ENCODE results near the gene MSH4. TPM values are rescaled to one million over a fixed set of nuclear protein-coding genes. Genes with fewer than 3 reads are reported as not detected.

The MSH4 gene
- total and polyA plus RNA-seq, 5 experiments from 2014 or later: 0.86 to 1.0 TPM; not detected in 3

GRCh38 chr1:75785320-75785982 is 11.2 kb upstream of the MSH4 start:
- peak in 1 of 2 donors; percentile 8 for ATAC-seq
- POLR2A ChIA-PET: interaction anchor here (0.6 to 1.2 kb wide), 4 partner anchors 10 to 1994 kb away, joined by 3 to 8 read pairs (median 4); partner anchors contain the start of gene MIGA1
- Mint-ChIP-seq H3K9me3 (peaks cover 0 to 5% (median 0%) of the 10 kb centered on the region in 9 donors), H3K36me3 (peaks cover 0 to 30% (median 3%) of the 10 kb centered on the region in 3 donors), H3K27ac (peak overlapping the region; percentile 87 to 99 (median 98)), H3K4me3 (peak overlapping the region; percentile 95 to 100 (median 98)), H3K27me3 (peaks cover 0 to 5% (median 0%) of the 10 kb centered on the region in 5 donors), H3K4me1 (peaks cover 16 to 54% (median 50%) of the 10 kb centered on the region in 4 donors)
- DNase-seq: no peak

GRCh38 chr1:75785983-75786853 is 10.5 kb upstream of the MSH4 start, which contains the start of gene RABGGTB:
TSS of gene RABGGTB (plus strand) at chr1:75786256. CDS start at chr1:75786272, 16 bp downstream.
- Mint-ChIP-seq H3K27ac (peak within 1 kb of the TSS; percentile 87 to 99 (median 98)), H3K9me3 (no peaks in the 10 kb centered on the region), H3K4me3 (peak within 1 kb of the TSS; percentile 95 to 100 (median 98))

GRCh38 chr1:75786901-75787493 is 9.7 kb upstream of the MSH4 start:
- Mint-ChIP-seq H3K36me3 (peaks cover 5 to 45% (median 12%) of the 10 kb centered on the region in 3 donors), H3K27me3 (no peaks in the 10 kb centered on the region), H3K27ac (peak overlapping the region; percentile 87 to 99 (median 98)), H3K4me1 (peaks cover 25 to 69% (median 63%) of the 10 kb centered on the region in 4 donors), H3K4me3 (peak overlapping the region; percentile 95 to 100 (median 98)), H3K9me3 (no peaks in the 10 kb centered on the region)
- ATAC-seq (no peak), DNase-seq (no peak)
- POLR2A ChIA-PET: interaction anchor here (0.9 to 1.0 kb wide), 3 partner anchors 9 to 1896 kb away, joined by 3 to 5 read pairs (median 3); no protein-coding TSS in a partner anchor

More at GRCh38 chr1:75785983-75786853, 10.5 kb upstream of the MSH4 start, which contains the start of gene RABGGTB:
- POLR2A ChIA-PET: interaction anchor here (0.6 to 1.2 kb wide), 7 partner anchors 9 to 1993 kb away, joined by 3 to 8 read pairs (median 3); partner anchors contain the start of gene MIGA1
- H3K36me3 Mint-ChIP-seq: peaks cover 0 to 37% (median 7%) of the 10 kb centered on the region in 3 donors
- peaks cover 20 to 62% (median 58%) of the 10 kb centered on the region in 4 donors for H3K4me1 Mint-ChIP-seq
- ATAC-seq (peak; percentile 91 to 96), DNase-seq (peak; percentile 81 to 95 (median 94))
- H3K27me3 Mint-ChIP-seq: peaks cover 0 to 3% (median 0%) of the 10 kb centered on the region in 5 donors

GRCh38 chr1:75787524-75787923 is 9.2 kb upstream of the MSH4 start:
- H3K27ac Mint-ChIP-seq: peak overlapping the region; percentile 81 to 99 (median 98)
- peaks cover 5 to 50% (median 12%) of the 10 kb centered on the region in 3 donors for H3K36me3 Mint-ChIP-seq
- ATAC-seq (no peak), DNase-seq (peak in 2 of 10 donors; percentile 18 to 21)
- no peaks in the 10 kb centered on the region for H3K9me3 Mint-ChIP-seq
- POLR2A ChIA-PET: interaction anchor here (0.9 kb wide), 1 partner anchor 8 kb away, joined by 3 read pairs; no protein-coding TSS in a partner anchor
- H3K4me1 Mint-ChIP-seq: peaks cover 27 to 74% (median 65%) of the 10 kb centered on the region in 4 donors
- no peaks in the 10 kb centered on the region for H3K27me3 Mint-ChIP-seq
- H3K4me3 Mint-ChIP-seq: peak overlapping the region; percentile 95 to 100 (median 98)

- peak overlapping the region; percentile 24 to 100 (median 72) for H3K4me3 Mint-ChIP-seq
- POLR2A ChIA-PET: no interaction called here
- no peak for ATAC-seq
- peaks cover 30 to 77% (median 69%) of the 10 kb centered on the region in 4 donors for H3K4me1 Mint-ChIP-seq
- H3K27me3 Mint-ChIP-seq: no peaks in the 10 kb centered on the region
- DNase-seq: no peak
- peaks cover 5 to 74% (median 14%) of the 10 kb centered on the region in 3 donors for H3K36me3 Mint-ChIP-seq
- no peaks in the 10 kb centered on the region for H3K9me3 Mint-ChIP-seq
- peak overlapping the region; percentile 34 to 92 (median 80) for H3K27ac Mint-ChIP-seq
Observed at GRCh38 chr1:75789988-75790387, 6.7 kb upstream of the MSH4 start.

- peaks cover 27 to 70% (median 62%) of the 10 kb centered on the region in 4 donors for H3K4me1 Mint-ChIP-seq
- no peak for DNase-seq
- no peak for ATAC-seq
- H3K9me3 Mint-ChIP-seq: no peaks in the 10 kb centered on the region
- POLR2A ChIA-PET: no interaction called here
- peak overlapping the region in 9 of 10 donors; percentile 23 to 98 (median 37) for H3K4me3 Mint-ChIP-seq
- H3K36me3 Mint-ChIP-seq: peaks cover 5 to 84% (median 19%) of the 10 kb centered on the region in 3 donors
- no peaks in the 10 kb centered on the region for H3K27me3 Mint-ChIP-seq
- H3K27ac Mint-ChIP-seq: peak overlapping the region; percentile 41 to 92 (median 82)
Observed at GRCh38 chr1:75791022-75791421, 5.7 kb upstream of the MSH4 start.

GRCh38 chr1:75792091-75792490 is 4.6 kb upstream of the MSH4 start:
- Mint-ChIP-seq H3K9me3 (no peaks in the 10 kb centered on the region), H3K27ac (peak overlapping the region in 3 of 10 donors; percentile 34 to 91 (median 87)), H3K4me3 (no peak overlapping the region), H3K4me1 (peaks cover 27 to 64% (median 54%) of the 10 kb centered on the region in 4 donors), H3K27me3 (no peaks in the 10 kb centered on the region), H3K36me3 (peaks cover 9 to 93% (median 22%) of the 10 kb centered on the region in 3 donors)
- POLR2A ChIA-PET: no interaction called here
- DNase-seq (no peak), ATAC-seq (no peak)

- H3K27ac Mint-ChIP-seq: no peak overlapping the region
- POLR2A ChIA-PET: no interaction called here
- no peak overlapping the region for H3K4me3 Mint-ChIP-seq
- no peak for ATAC-seq
- H3K36me3 Mint-ChIP-seq: peaks cover 9 to 95% (median 36%) of the 10 kb centered on the region in 3 donors
- H3K9me3 Mint-ChIP-seq: no peaks in the 10 kb centered on the region
- H3K27me3 Mint-ChIP-seq: no peaks in the 10 kb centered on the region
- H3K4me1 Mint-ChIP-seq: peaks cover 18 to 41% (median 33%) of the 10 kb centered on the region in 4 donors
- DNase-seq: no peak
Observed at GRCh38 chr1:75794382-75794781, 2.3 kb upstream of the MSH4 start.

GRCh38 chr1:75795703-75796193 is 934 bp upstream of the MSH4 start:
- H3K36me3 Mint-ChIP-seq: peaks cover 9 to 82% (median 31%) of the 10 kb centered on the region in 3 donors
- peak in 1 of 2 donors; percentile 17 for ATAC-seq
- peak overlapping the region in 2 of 10 donors; percentile 1 to 21 for H3K27ac Mint-ChIP-seq

GRCh38 chr1:75797273-75797588 is 549 bp downstream of the MSH4 start:
- Mint-ChIP-seq H3K27me3 (no peaks in the 10 kb centered on the region), H3K27ac (peak overlapping the region in 1 of 10 donors; percentile 68), H3K36me3 (peaks cover 4 to 67% (median 24%) of the 10 kb centered on the region in 3 donors), H3K4me1 (peaks cover 9 to 14% (median 11%) of the 10 kb centered on the region in 4 donors), H3K4me3 (peak overlapping the region in 1 of 10 donors; percentile 20), H3K9me3 (no peaks in the 10 kb centered on the region)
- no peak for ATAC-seq
- no peak for DNase-seq
- POLR2A ChIA-PET: no interaction called here

More at GRCh38 chr1:75795703-75796193, 934 bp upstream of the MSH4 start:
- Mint-ChIP-seq H3K27me3 (no peaks in the 10 kb centered on the region), H3K4me1 (peaks cover 16 to 28% (median 21%) of the 10 kb centered on the region in 4 donors), H3K9me3 (no peaks in the 10 kb centered on the region), H3K4me3 (no peak overlapping the region)
- POLR2A ChIA-PET: interaction anchor here (1.0 to 1.4 kb wide), 2 partner anchors 9 to 10 kb away, joined by 3 read pairs; partner anchors contain the start of gene RABGGTB
- no peak for DNase-seq

- peaks cover 4 to 63% (median 24%) of the 10 kb centered on the region in 3 donors for H3K36me3 Mint-ChIP-seq
- H3K9me3 Mint-ChIP-seq: no peaks in the 10 kb centered on the region
- no peak for ATAC-seq
- no peak for DNase-seq
- H3K4me1 Mint-ChIP-seq: peaks cover 6 to 11% (median 9%) of the 10 kb centered on the region in 4 donors
- H3K4me3 Mint-ChIP-seq: no peak overlapping the region
- H3K27me3 Mint-ChIP-seq: no peaks in the 10 kb centered on the region
- peak overlapping the region in 6 of 10 donors; percentile 7 to 68 (median 52) for H3K27ac Mint-ChIP-seq
- POLR2A ChIA-PET: no interaction called here
Observed at GRCh38 chr1:75797606-75798216, 1.0 kb downstream of the MSH4 start.
